ENCODE results near the gene PDE6D. TPM values are rescaled to one million over a fixed set of nuclear protein-coding genes. Genes with fewer than 3 reads are reported as not detected.
"Not testable (repeated sequence)": the region's sequence is repeated elsewhere in the genome, so short reads cannot be mapped to it uniquely, and the experiment has no call there.

Gene PDE6D
- total and polyA plus RNA-seq, 4 donors: 40.4 to 88.1 (median 67.4) TPM

- peaks cover 38% of the 10 kb centered on the region for H3K36me3 ChIP-seq (ENCODE audit: control insufficient read depth, insufficient read depth, low read length)
- DNase-seq (ENCODE audit: low read depth in 4 of 6, low spot score in 6 of 6): peak in 2 of 6 donors; percentile 88 to 91
- H3K4me3 ChIP-seq (ENCODE audit: low read depth, low read length): peak overlapping the region; percentile 9
- 19% methylated on average over 14 of the region's 15 CpGs for WGBS (ENCODE audit: insufficient coverage)
- no peaks in the 10 kb centered on the region for H3K9me3 ChIP-seq (ENCODE audit: control insufficient read depth, insufficient read depth, low read length)
- peak overlapping the region; percentile 64 for H3K27ac ChIP-seq (ENCODE audit: low read depth, low read length)
- peaks cover 47% of the 10 kb centered on the region for H3K4me1 ChIP-seq (ENCODE audit: control insufficient read depth, insufficient read depth, low read length)
- H3K27me3 ChIP-seq (ENCODE audit: control insufficient read depth, insufficient read depth, low read length): no peaks in the 10 kb centered on the region
Measured at GRCh38 chr2:231713730-231714638, 67.1 kb downstream of the PDE6D start.

GRCh38 chr2:231713406-231713729 is 67.7 kb downstream of the PDE6D start:
- H3K36me3 ChIP-seq (ENCODE audit: control insufficient read depth, insufficient read depth, low read length): peaks cover 38% of the 10 kb centered on the region
- not testable (repeated sequence) for DNase-seq (ENCODE audit: low read depth in 4 of 6, low spot score in 6 of 6); H3K4me3 ChIP-seq (ENCODE audit: low read depth, low read length); H3K9me3 ChIP-seq (ENCODE audit: control insufficient read depth, insufficient read depth, low read length); H3K27me3 ChIP-seq (ENCODE audit: control insufficient read depth, insufficient read depth, low read length)
- peak overlapping the region; percentile 64 for H3K27ac ChIP-seq (ENCODE audit: low read depth, low read length)
- peaks cover 47% of the 10 kb centered on the region for H3K4me1 ChIP-seq (ENCODE audit: control insufficient read depth, insufficient read depth, low read length)

GRCh38 chr2:231712451-231713021 is 68.5 kb downstream of the PDE6D start:
- H3K27ac ChIP-seq (ENCODE audit: low read depth, low read length): peak overlapping the region; percentile 33
- H3K9me3 ChIP-seq (ENCODE audit: control insufficient read depth, insufficient read depth, low read length); DNase-seq (ENCODE audit: low read depth in 4 of 6, low spot score in 6 of 6); H3K27me3 ChIP-seq (ENCODE audit: control insufficient read depth, insufficient read depth, low read length); H3K4me3 ChIP-seq (ENCODE audit: low read depth, low read length): not testable (repeated sequence)
- peaks cover 50% of the 10 kb centered on the region for H3K4me1 ChIP-seq (ENCODE audit: control insufficient read depth, insufficient read depth, low read length)
- peaks cover 38% of the 10 kb centered on the region for H3K36me3 ChIP-seq (ENCODE audit: control insufficient read depth, insufficient read depth, low read length)
- 78% methylated on average over 5 of the region's 18 CpGs for WGBS (ENCODE audit: insufficient coverage)

- Histone ChIP-seq H3K27ac (ENCODE audit: low read depth, low read length) (peak overlapping the region; percentile 69), H3K36me3 (ENCODE audit: control insufficient read depth, insufficient read depth, low read length) (peaks cover 38% of the 10 kb centered on the region), H3K4me3 (ENCODE audit: low read depth, low read length) (peak overlapping the region; percentile 67), H3K9me3 (ENCODE audit: control insufficient read depth, insufficient read depth, low read length) (no peaks in the 10 kb centered on the region), H3K4me1 (ENCODE audit: control insufficient read depth, insufficient read depth, low read length) (peaks cover 56% of the 10 kb centered on the region), H3K27me3 (ENCODE audit: control insufficient read depth, insufficient read depth, low read length) (no peaks in the 10 kb centered on the region)
- no peak for DNase-seq (ENCODE audit: low read depth in 4 of 6, low spot score in 6 of 6)
- WGBS (ENCODE audit: insufficient coverage): 30% methylated on average over 9 of the region's 9 CpGs
Measured at GRCh38 chr2:231711677-231712450, 69.2 kb downstream of the PDE6D start.

- Histone ChIP-seq H3K36me3 (ENCODE audit: control insufficient read depth, insufficient read depth, low read length) (peaks cover 38% of the 10 kb centered on the region), H3K9me3 (ENCODE audit: control insufficient read depth, insufficient read depth, low read length) (no peaks in the 10 kb centered on the region), H3K27me3 (ENCODE audit: control insufficient read depth, insufficient read depth, low read length) (no peaks in the 10 kb centered on the region), H3K27ac (ENCODE audit: low read depth, low read length) (peak overlapping the region; percentile 69), H3K4me3 (ENCODE audit: low read depth, low read length) (peak overlapping the region; percentile 67), H3K4me1 (ENCODE audit: control insufficient read depth, insufficient read depth, low read length) (peaks cover 63% of the 10 kb centered on the region)
- WGBS (ENCODE audit: insufficient coverage): 1% methylated on average over 36 of the region's 43 CpGs
- DNase-seq (ENCODE audit: low read depth in 4 of 6, low spot score in 6 of 6): peak in 2 of 6 donors; percentile 50 to 55
Measured at GRCh38 chr2:231710799-231711676, 70.0 kb downstream of the PDE6D start.

GRCh38 chr2:231709981-231710798 is 70.9 kb downstream of the PDE6D start:
- 0% methylated on average over 105 of the region's 105 CpGs for WGBS (ENCODE audit: insufficient coverage)
- Histone ChIP-seq H3K36me3 (ENCODE audit: control insufficient read depth, insufficient read depth, low read length) (peaks cover 35% of the 10 kb centered on the region), H3K27ac (ENCODE audit: low read depth, low read length) (peak overlapping the region; percentile 100), H3K9me3 (ENCODE audit: control insufficient read depth, insufficient read depth, low read length) (no peaks in the 10 kb centered on the region), H3K4me1 (ENCODE audit: control insufficient read depth, insufficient read depth, low read length) (peaks cover 65% of the 10 kb centered on the region), H3K27me3 (ENCODE audit: control insufficient read depth, insufficient read depth, low read length) (no peaks in the 10 kb centered on the region), H3K4me3 (ENCODE audit: low read depth, low read length) (peak overlapping the region; percentile 84)
- peak in 5 of 6 donors; percentile 56 to 94 (median 77) for DNase-seq (ENCODE audit: low read depth in 4 of 6, low spot score in 6 of 6)

- Histone ChIP-seq H3K4me1 (ENCODE audit: control insufficient read depth, insufficient read depth, low read length) (peaks cover 59% of the 10 kb centered on the region), H3K27me3 (ENCODE audit: control insufficient read depth, insufficient read depth, low read length) (no peaks in the 10 kb centered on the region), H3K4me3 (ENCODE audit: low read depth, low read length) (peak overlapping the region; percentile 84), H3K36me3 (ENCODE audit: control insufficient read depth, insufficient read depth, low read length) (peaks cover 31% of the 10 kb centered on the region), H3K27ac (ENCODE audit: low read depth, low read length) (peak overlapping the region; percentile 100), H3K9me3 (ENCODE audit: control insufficient read depth, insufficient read depth, low read length) (no peaks in the 10 kb centered on the region)
- DNase-seq (ENCODE audit: low read depth in 4 of 6, low spot score in 6 of 6): peak in 2 of 6 donors; percentile 52 to 60
- WGBS (ENCODE audit: insufficient coverage): 0% methylated on average over 33 of the region's 33 CpGs
Measured at GRCh38 chr2:231709636-231709980, 71.5 kb downstream of the PDE6D start.

GRCh38 chr2:231708773-231709635 is 72.1 kb downstream of the PDE6D start:
- DNase-seq (ENCODE audit: low read depth in 4 of 6, low spot score in 6 of 6): peak in 2 of 6 donors; percentile 55 to 72

More at GRCh38 chr2:231708773-231709635, 72.1 kb downstream of the PDE6D start:
- under 1% methylated on average over 118 of the region's 118 CpGs for WGBS (ENCODE audit: insufficient coverage)
- H3K36me3 ChIP-seq (ENCODE audit: control insufficient read depth, insufficient read depth, low read length): peaks cover 25% of the 10 kb centered on the region
- peak overlapping the region; percentile 100 for H3K27ac ChIP-seq (ENCODE audit: low read depth, low read length)
- H3K27me3 ChIP-seq (ENCODE audit: control insufficient read depth, insufficient read depth, low read length): no peaks in the 10 kb centered on the region
- H3K4me3 ChIP-seq (ENCODE audit: low read depth, low read length): peak overlapping the region; percentile 84
- peaks cover 53% of the 10 kb centered on the region for H3K4me1 ChIP-seq (ENCODE audit: control insufficient read depth, insufficient read depth, low read length)
- no peaks in the 10 kb centered on the region for H3K9me3 ChIP-seq (ENCODE audit: control insufficient read depth, insufficient read depth, low read length)
